Measurements from ENCODE around the gene HTR7. TPM values are rescaled to one million over a fixed set of nuclear protein-coding genes. Genes with fewer than 3 reads are reported as not detected.

The HTR7 gene
- total and polyA plus RNA-seq, 2 of the 8 experiments (the other 6 are each of a cell fraction or from before 2014, with no cell fraction given), result 22.9 to 24.6 TPM

DNA sequence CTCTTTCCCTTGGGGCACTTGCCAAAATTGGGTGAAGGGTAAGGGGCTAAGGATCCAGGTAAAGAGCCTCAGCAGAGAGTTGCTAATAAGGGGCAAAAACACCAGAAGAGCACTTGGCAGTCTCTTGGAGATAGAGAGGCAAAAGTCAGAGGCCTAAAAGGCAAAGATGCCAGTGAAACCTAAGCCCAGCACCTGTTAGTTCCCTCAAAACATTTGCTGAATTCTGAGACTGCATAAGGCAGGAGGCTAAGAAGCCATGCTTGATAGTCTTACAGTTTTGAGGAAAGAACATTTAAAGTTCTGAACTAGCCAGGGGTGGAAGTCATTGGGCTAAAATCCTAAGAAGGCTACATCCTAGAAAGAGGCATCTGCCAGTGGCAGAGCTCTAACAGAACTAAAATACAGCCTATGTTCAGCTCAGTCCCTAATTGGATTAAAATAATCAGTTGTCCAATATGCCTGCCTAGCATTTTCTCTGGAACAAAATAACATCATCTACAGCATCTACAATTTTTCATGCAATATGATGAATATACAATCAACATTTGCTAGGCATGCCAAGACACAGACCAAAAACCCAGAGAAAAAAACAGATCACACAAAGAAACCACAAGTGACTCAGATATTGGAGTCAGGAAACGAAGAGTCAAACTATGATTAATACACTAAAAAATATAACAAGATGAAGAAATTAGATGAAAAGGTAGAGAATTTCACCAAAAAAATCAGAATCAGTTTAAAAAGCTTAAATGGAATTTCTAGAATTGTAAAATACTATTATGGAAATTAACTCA is 7.7 kb downstream of the HTR7 start:
- Histone ChIP-seq H4K20me1 (replicated peaks in 1 of 2; ENCODE audit: control insufficient read depth in 1 of 2, insufficient read depth in 2 of 2, low read length in 2 of 2) (no peaks in the 10 kb centered on the region), H3K27ac (ENCODE audit: low read depth, low read length) (no peak overlapping the region), H2BK5ac (ENCODE audit: low read depth, low read length) (no peak overlapping the region), H3K14ac (ENCODE audit: insufficient read length) (no peak overlapping the region), H2AK5ac (ENCODE audit: low read depth, low read length) (no peak overlapping the region), H3K79me1 (ENCODE audit: low read depth, low read length) (no peaks in the 10 kb centered on the region), H3K23me2 (ENCODE audit: low read depth, low read length) (no peaks in the 10 kb centered on the region), H2AFZ (ENCODE audit: low read length) (no peak overlapping the region), H3K4ac (replicated peaks; ENCODE audit: insufficient read length, low read depth, low read length) (no peak overlapping the region), H3K4me2 (ENCODE audit: insufficient read depth in 1 of 2, low read depth in 2 of 2, low read length in 2 of 2) (no peak overlapping the region), H3K79me2 (ENCODE audit: control insufficient read depth in 1 of 2, insufficient read depth in 2 of 2, low read length in 2 of 2) (peaks cover 0 to 99% of the 10 kb centered on the region in 2 experiments; a peak in 3 of 4 replicates), H4K5ac (ENCODE audit: insufficient read length, low read depth, low read length) (no peak overlapping the region), H3K4me1 (replicated peaks in 1 of 4; ENCODE audit: control insufficient read depth in 3 of 4, insufficient read depth in 4 of 4, low read length in 3 of 4) (peaks cover 0 to 7% (median 2%) of the 10 kb centered on the region in 4 experiments; a peak in 3 of 7 replicates), H2BK120ac (replicated peaks; ENCODE audit: low read depth, low read length) (no peak overlapping the region), H3K9ac (replicated peaks in 1 of 4; ENCODE audit: extremely low read depth in 1 of 4, low read depth in 3 of 4, low read length in 3 of 4) (no peak overlapping the region), H4K8ac (ENCODE audit: extremely low read depth, insufficient read depth, low read length) (no peak overlapping the region), H3K4me3 (ENCODE audit: extremely low read depth in 1 of 4, insufficient read depth in 2 of 4, low read depth in 3 of 4, low read length in 4 of 4) (no peak overlapping the region), H2BK15ac (ENCODE audit: low read length) (no peak overlapping the region), H3K9me3 (ENCODE audit: insufficient read depth in 2 of 2, low read depth in 1 of 2, low read length in 1 of 2) (peaks cover 23 to 25% of the 10 kb centered on the region in 2 experiments), H2BK12ac (ENCODE audit: low read depth, low read length) (no peak overlapping the region), H4K91ac (replicated peaks; ENCODE audit: insufficient read length, low read length) (no peak overlapping the region), H2BK20ac (ENCODE audit: low read length) (no peak overlapping the region), H3K27me3 (replicated peaks in 1 of 4; ENCODE audit: control insufficient read depth in 3 of 4, extremely low read depth in 1 of 4, insufficient read depth in 3 of 4, low read length in 3 of 4) (no peaks in the 10 kb centered on the region), H3K18ac (ENCODE audit: extremely low read depth, low read length) (no peak overlapping the region), H3K56ac (replicated peaks; ENCODE audit: insufficient read length, low read depth, low read length) (no peak overlapping the region), H3K23ac (ENCODE audit: insufficient read length) (no peak overlapping the region), H3K36me3 (ENCODE audit: control insufficient read depth in 2 of 4, insufficient read depth in 4 of 4, low read length in 3 of 4) (peaks cover 0 to 18% (median 0%) of the 10 kb centered on the region in 4 experiments; a peak in 3 of 8 replicates)
- FAIRE-seq (no peak), DNase-seq (ENCODE audit: low read depth in 1 of 2, low spot score in 2 of 2) (no peak)
- CTCF ChIA-PET (ENCODE audit: partially characterized antibody), result interaction anchor here (0.6 kb wide), 1 partner anchor 62 kb away, joined by 3 read pairs; no protein-coding TSS in a partner anchor
- POLR2A ChIA-PET (ENCODE audit: partially characterized antibody), result no interaction called here
- 71% methylated on average over 1 of the region's 1 CpG; no CpG with 5 or more reads in 1 of the 2 experiments for WGBS, 2 experiments (ENCODE audit: extremely low coverage in 1 of 2, insufficient coverage in 1 of 2, insufficient read length in 1 of 2, insufficient replicate concordance in 2 of 2, low coverage in 1 of 2, low lambda C conversion rate in 2 of 2, missing lambda C conversion rate in 1 of 2)
- TF ChIP-seq TCF12 (IDR thresholded peaks at IDR 0.05; ENCODE audit: low read depth, low read length) (no peak), KDM5A (IDR thresholded peaks at IDR 0.05; ENCODE audit: low read length) (no peak), SIX5 (IDR thresholded peaks at IDR 0.05; ENCODE audit: low read depth, low read length) (no peak), TEAD4 (IDR thresholded peaks at IDR 0.05; ENCODE audit: low read depth, low read length) (no peak), BRCA1 (IDR thresholded peaks at IDR 0.05; ENCODE audit: low read depth, low read length) (no peak), RBBP5 (IDR thresholded peaks at IDR 0.05; ENCODE audit: borderline replicate concordance, low read depth, low read length) (no peak), SIRT6 (IDR thresholded peaks at IDR 0.05; ENCODE audit: low read length) (no peak), NANOG (IDR thresholded peaks at IDR 0.05; ENCODE audit: insufficient read depth, low read depth, low read length, poor library complexity, severe bottlenecking) (no peak), SP1 (IDR thresholded peaks at IDR 0.05; ENCODE audit: low read depth, low read length) (no peak), PHF8 (conservative IDR thresholded peaks at IDR 0.05; ENCODE audit: low read depth, low read length) (no peak), CHD2 (IDR thresholded peaks at IDR 0.05; ENCODE audit: low read length) (no peak), TBP (IDR thresholded peaks at IDR 0.05; ENCODE audit: low read depth, low read length) (no peak)
- TF ChIP-seq, protein P1, sequence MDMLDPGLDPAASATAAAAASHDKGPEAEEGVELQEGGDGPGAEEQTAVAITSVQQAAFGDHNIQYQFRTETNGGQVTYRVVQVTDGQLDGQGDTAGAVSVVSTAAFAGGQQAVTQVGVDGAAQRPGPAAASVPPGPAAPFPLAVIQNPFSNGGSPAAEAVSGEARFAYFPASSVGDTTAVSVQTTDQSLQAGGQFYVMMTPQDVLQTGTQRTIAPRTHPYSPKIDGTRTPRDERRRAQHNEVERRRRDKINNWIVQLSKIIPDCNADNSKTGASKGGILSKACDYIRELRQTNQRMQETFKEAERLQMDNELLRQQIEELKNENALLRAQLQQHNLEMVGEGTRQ (IDR thresholded peaks at IDR 0.05; ENCODE audit: low read length), result no peak
